AG04449 (cell line): ENCODE measurements around the gene ERLEC1.

Experiments
- CTCF ChIA-PET: fragments of 350-600 bp; formaldehyde crosslinking; extraction: SDS; loops from one replicate; lab custom pipeline; 2021; ENCODE audit warnings: antibody characterized with exemption; lab: Yijun Ruan, JAX
- POLR2A ChIA-PET: fragments of 400-600, 350-600 bp; formaldehyde crosslinking; extraction: SDS; loops from one replicate; lab custom pipeline; 2020; ENCODE audit warnings: antibody characterized with exemption, inconsistent platforms; lab: Yijun Ruan, JAX
- DNase-seq: peaks from one replicate; pipeline ENCODE4 v3.0.0-alpha.2; 2010; ENCODE audit warnings: low read depth, low spot score
- H3K4me3 ChIP-seq: 2 replicates; pipeline ENCODE4 v1.5.1; 2011; ENCODE audit warnings: low read depth, mild to moderate bottlenecking, control low read depth, low read length
- CTCF ChIP-seq: IDR thresholded peaks from one replicate; pipeline ENCODE4 v1.5.1; 2011; ENCODE audit warnings: mild to moderate bottlenecking, moderate library complexity, low read length, control low read depth, inconsistent platforms; ENCODE audit not compliant: insufficient read depth; ENCODE audit errors: missing control alignments

Gene ERLEC1

GRCh38 chr2:53786352-53786704 lies 516 bp upstream of the ERLEC1 start:
- CTCF ChIA-PET = interaction anchor here (1.1 to 2.8 kb wide), 2 partner anchors 17 to 18 kb away, joined by 3 to 10 read pairs; partner anchors contain the start of gene CHAC2

GRCh38 chr2:53787614-53788289 lies 908 bp downstream of the ERLEC1 start:
- no peak for TF ChIP-seq CTCF
- ChIA-PET POLR2A (interaction anchor here (0.5 kb wide), 1 partner anchor 182 kb away, joined by 3 read pairs; no protein-coding TSS in a partner anchor), CTCF (interaction anchor here (1.0 to 2.8 kb wide), 2 partner anchors 8 to 20 kb away, joined by 3 to 10 read pairs; partner anchors contain the start of gene CHAC2)
- DNase-seq = no peak
- H3K4me3 ChIP-seq = peak overlapping the region; percentile 57

More at GRCh38 chr2:53786352-53786704, 516 bp upstream of the ERLEC1 start:
- POLR2A ChIA-PET = interaction anchor here (0.6 to 0.9 kb wide), 2 partner anchors 19 to 110 kb away, joined by 3 read pairs; partner anchors contain the start of gene CHAC2
- no peak for TF ChIP-seq CTCF
- peak overlapping the region; percentile 57 for H3K4me3 ChIP-seq
- no peak for DNase-seq

DNA sequence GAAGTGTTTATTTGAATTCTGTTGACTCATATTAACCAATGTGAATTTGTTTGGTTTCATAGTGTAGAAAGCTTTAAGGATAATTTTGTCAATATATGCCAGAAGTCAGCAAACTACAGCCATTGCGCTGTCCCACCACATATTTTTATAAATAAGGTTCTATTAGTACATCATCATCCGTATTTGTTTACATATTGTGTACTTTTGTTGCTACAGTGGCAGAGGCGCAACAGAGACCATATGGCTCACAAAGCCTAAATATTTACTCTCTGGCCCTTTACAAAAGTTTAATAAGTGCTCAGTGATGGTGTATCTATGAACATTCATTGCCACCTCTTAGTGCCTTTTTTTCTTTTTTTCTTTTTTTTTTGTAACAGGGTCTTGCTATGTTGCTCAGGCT lies 6.4 kb downstream of the ERLEC1 start:
- TF ChIP-seq CTCF = no peak
- ChIA-PET CTCF (no interaction called here), POLR2A (no interaction called here)
- no peak for DNase-seq
- no peak overlapping the region for H3K4me3 ChIP-seq

GRCh38 chr2:53793821-53794220 lies 7.0 kb downstream of the ERLEC1 start:
- ChIA-PET POLR2A (no interaction called here), CTCF (interaction anchor here (0.6 kb wide), 1 partner anchor 12 kb away, joined by 3 read pairs; no protein-coding TSS in a partner anchor)
- TF ChIP-seq CTCF = no peak
- DNase-seq = no peak
- no peak overlapping the region for H3K4me3 ChIP-seq

DNA sequence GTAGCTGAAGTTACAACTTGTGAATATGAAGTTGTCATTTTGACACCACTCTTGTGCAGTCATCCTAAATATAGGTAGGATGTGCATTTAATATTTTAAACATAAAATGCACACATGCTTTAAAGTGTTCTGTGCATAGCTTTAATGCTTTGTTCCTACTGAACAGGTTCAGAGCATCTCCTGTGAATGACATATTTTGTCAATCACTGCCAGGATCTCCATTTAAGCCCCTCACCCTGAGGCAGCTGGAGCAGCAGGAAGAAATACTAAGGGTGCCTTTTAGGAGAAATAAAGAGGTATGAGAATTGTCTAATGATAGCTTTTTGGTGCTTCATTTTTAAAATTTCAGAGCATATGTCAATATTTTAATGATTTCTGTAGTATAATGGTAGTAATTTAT lies 14.7 kb downstream of the ERLEC1 start:
- POLR2A ChIA-PET = no interaction called here
- no peak overlapping the region for H3K4me3 ChIP-seq
- CTCF ChIA-PET = no interaction called here
- TF ChIP-seq CTCF = no peak
- DNase-seq = no peak

GRCh38 chr2:53802617-53803151 lies 15.8 kb downstream of the ERLEC1 start:
- DNase-seq = no peak
- H3K4me3 ChIP-seq = no peak overlapping the region
- CTCF ChIA-PET = interaction anchor here (1.1 kb wide), 1 partner anchor 14 kb away, joined by 3 read pairs; no protein-coding TSS in a partner anchor
- POLR2A ChIA-PET = no interaction called here
- no peak for TF ChIP-seq CTCF
